ENCODE data around the gene BFAR. TPM values are rescaled to one million over a fixed set of nuclear protein-coding genes. Genes with fewer than 3 reads are reported as not detected.
A peak's percentile ranks its signal among the peaks of the same experiment; 100 is the strongest.
"Not testable (repeated sequence)": the region's sequence is repeated elsewhere in the genome, so short reads cannot be mapped to it uniquely, and the experiment has no call there.

The BFAR gene
- total RNA-seq, 1 experiment from 2014 or later = 83.0 TPM

GRCh38 chr16:14652726-14653125 is 20.0 kb downstream of the BFAR start:
- Histone ChIP-seq H3K9me3 (replicated peaks) (no peaks in the 10 kb centered on the region), H3K27me3 (replicated peaks) (no peaks in the 10 kb centered on the region), H3K27ac (no peak overlapping the region), H3K36me3 (peaks cover 83% of the 10 kb centered on the region), H3K4me3 (no peak overlapping the region), H3K4me1 (replicated peaks) (no peaks in the 10 kb centered on the region)
- no peak for DNase-seq (ENCODE audit: low read depth in 1 of 2, low spot score in 2 of 2)

GRCh38 chr16:14658063-14658462 is 25.3 kb downstream of the BFAR start:
- no peak for DNase-seq (ENCODE audit: low read depth in 1 of 2, low spot score in 2 of 2)
- H3K4me1 ChIP-seq (replicated peaks) = no peaks in the 10 kb centered on the region
- H3K9me3 ChIP-seq (replicated peaks) = no peaks in the 10 kb centered on the region
- no peaks in the 10 kb centered on the region for H3K27me3 ChIP-seq (replicated peaks)
- no peak overlapping the region for H3K4me3 ChIP-seq
- peaks cover 80% of the 10 kb centered on the region for H3K36me3 ChIP-seq
- no peak overlapping the region for H3K27ac ChIP-seq

GRCh38 chr16:14667347-14668266 is 34.9 kb downstream of the BFAR start:
- H3K36me3 ChIP-seq = peaks cover 56% of the 10 kb centered on the region
- H3K9me3 ChIP-seq (replicated peaks) = no peaks in the 10 kb centered on the region
- H3K27me3 ChIP-seq (replicated peaks) = no peaks in the 10 kb centered on the region
- DNase-seq (ENCODE audit: low read depth in 1 of 2, low spot score in 2 of 2) = no peak
- H3K4me3 ChIP-seq = no peak overlapping the region
- no peak overlapping the region for H3K27ac ChIP-seq
- no peaks in the 10 kb centered on the region for H3K4me1 ChIP-seq (replicated peaks)

- H3K4me1 ChIP-seq (replicated peaks) = no peaks in the 10 kb centered on the region
- no peak overlapping the region for H3K4me3 ChIP-seq
- DNase-seq (ENCODE audit: low read depth in 1 of 2, low spot score in 2 of 2) = no peak
- H3K36me3 ChIP-seq = peaks cover 45% of the 10 kb centered on the region
- H3K27me3 ChIP-seq (replicated peaks) = no peaks in the 10 kb centered on the region
- no peak overlapping the region for H3K27ac ChIP-seq
- H3K9me3 ChIP-seq (replicated peaks) = no peaks in the 10 kb centered on the region
Observed at GRCh38 chr16:14668556-14669223, 35.9 kb downstream of the BFAR start.

DNA sequence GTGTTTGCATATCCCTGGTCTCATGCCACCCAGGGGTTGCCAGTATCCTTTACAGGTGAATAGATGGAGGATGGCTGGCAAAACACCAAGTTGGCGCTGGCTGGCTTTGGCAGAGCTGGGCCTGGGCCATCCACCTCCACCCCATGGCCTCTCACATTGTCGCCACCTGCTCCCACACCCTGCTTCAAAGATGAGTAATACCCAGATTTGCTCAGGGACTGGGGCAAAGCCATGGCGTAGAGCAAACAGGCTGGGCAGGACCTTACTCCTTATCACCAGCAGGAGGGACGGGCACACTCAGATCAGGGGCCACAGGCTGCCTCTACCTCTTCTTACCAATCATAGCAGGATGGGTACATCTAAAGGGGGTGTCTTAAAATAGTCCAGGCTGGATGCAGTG is 37.0 kb downstream of the BFAR start:
- Histone ChIP-seq H3K36me3 (peaks cover 34% of the 10 kb centered on the region), H3K27ac (no peak overlapping the region)
- DNase-seq (ENCODE audit: low read depth in 1 of 2, low spot score in 2 of 2) = no peak

DNA sequence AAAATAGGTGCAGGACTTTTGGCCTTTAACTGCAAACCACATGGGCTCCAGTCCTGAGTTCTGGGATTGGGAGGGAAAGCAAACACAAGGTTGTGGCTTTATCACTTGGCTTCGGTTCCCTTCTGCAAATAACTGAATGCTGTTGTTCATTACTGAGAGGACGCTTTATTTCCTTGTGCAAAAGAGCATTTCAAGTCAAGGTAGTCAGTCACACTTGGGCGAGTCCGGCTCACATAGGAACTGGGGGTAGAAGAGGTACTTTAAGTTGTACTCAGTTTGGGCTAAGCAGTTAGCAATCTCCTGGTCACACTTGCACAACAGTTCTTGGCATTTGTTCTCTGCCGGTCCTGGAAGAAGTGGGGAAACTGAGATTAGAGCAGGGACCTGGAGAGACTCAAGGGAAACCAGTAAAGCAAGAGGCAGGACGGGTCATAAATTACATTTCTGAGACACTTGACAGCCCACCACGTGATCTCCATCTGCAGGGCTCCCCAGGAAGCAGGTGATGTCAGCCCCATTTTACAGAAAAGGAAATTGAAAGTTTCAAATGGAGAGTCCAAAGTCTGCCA is 39.7 kb downstream of the BFAR start:
- no peak for DNase-seq (ENCODE audit: low read depth in 1 of 2, low spot score in 2 of 2)

More for the DNA sequence above, 37.0 kb downstream of the BFAR start:
- H3K9me3 ChIP-seq (replicated peaks) = no peaks in the 10 kb centered on the region
- H3K27me3 ChIP-seq (replicated peaks) = no peaks in the 10 kb centered on the region
- no peak overlapping the region for H3K4me3 ChIP-seq
- H3K4me1 ChIP-seq (replicated peaks) = peaks cover 2% of the 10 kb centered on the region

DNA sequence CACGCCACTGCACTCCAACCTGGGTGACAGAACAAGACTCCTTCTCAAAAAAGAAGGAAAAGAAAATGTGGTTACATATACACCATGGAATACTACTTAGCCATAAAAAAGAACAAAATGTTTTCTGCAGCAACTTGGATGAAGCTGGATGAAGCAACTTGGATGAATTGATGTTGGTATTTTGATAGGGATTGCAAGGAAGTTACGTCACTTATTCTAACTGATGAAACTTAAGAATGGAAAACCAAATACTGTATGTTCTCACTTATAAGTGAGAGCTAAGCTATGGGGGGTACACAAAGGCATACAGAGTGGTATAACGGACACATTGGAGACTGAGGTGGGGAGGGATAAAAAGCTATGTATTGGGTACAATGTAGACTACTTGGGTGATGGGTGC is 43.9 kb downstream of the BFAR start:
- no peaks in the 10 kb centered on the region for H3K27me3 ChIP-seq (replicated peaks)
- H3K36me3 ChIP-seq = no peaks in the 10 kb centered on the region
- H3K4me3 ChIP-seq = no peak overlapping the region
- DNase-seq (ENCODE audit: low read depth in 1 of 2, low spot score in 2 of 2) = no peak
- no peak overlapping the region for H3K27ac ChIP-seq
- peaks cover 8% of the 10 kb centered on the region for H3K4me1 ChIP-seq (replicated peaks)
- H3K9me3 ChIP-seq (replicated peaks) = no peaks in the 10 kb centered on the region

More for the DNA sequence above, 39.7 kb downstream of the BFAR start:
- H3K36me3 ChIP-seq = peaks cover 11% of the 10 kb centered on the region
- H3K4me3 ChIP-seq = no peak overlapping the region
- no peaks in the 10 kb centered on the region for H3K9me3 ChIP-seq (replicated peaks)
- H3K4me1 ChIP-seq (replicated peaks) = peaks cover 8% of the 10 kb centered on the region
- no peak overlapping the region for H3K27ac ChIP-seq
- H3K27me3 ChIP-seq (replicated peaks) = no peaks in the 10 kb centered on the region

DNA sequence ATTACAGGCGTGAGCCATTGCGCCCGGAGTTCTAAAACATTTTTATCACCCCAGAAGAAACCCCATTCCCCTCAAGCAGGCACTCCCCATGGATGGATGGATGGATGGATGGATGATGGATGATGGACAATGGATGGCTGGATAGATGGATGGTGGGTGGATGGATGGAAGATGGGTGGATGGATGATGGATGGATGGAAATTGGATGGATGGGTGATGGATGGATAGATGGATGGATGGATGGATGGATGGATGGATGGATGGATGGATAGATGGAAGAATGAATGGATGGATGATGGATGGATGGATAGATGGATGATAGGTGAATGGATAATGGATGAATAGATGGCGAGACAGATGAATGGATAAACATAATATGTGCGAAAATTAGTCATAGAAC is 44.9 kb downstream of the BFAR start:
- H3K27me3 ChIP-seq (replicated peaks) = no peaks in the 10 kb centered on the region
- H3K9me3 ChIP-seq (replicated peaks) = no peaks in the 10 kb centered on the region
- H3K27ac ChIP-seq = no peak overlapping the region
- H3K4me1 ChIP-seq (replicated peaks) = peaks cover 8% of the 10 kb centered on the region
- no peak for DNase-seq (ENCODE audit: low read depth in 1 of 2, low spot score in 2 of 2)
- no peaks in the 10 kb centered on the region for H3K36me3 ChIP-seq
- H3K4me3 ChIP-seq = no peak overlapping the region

DNA sequence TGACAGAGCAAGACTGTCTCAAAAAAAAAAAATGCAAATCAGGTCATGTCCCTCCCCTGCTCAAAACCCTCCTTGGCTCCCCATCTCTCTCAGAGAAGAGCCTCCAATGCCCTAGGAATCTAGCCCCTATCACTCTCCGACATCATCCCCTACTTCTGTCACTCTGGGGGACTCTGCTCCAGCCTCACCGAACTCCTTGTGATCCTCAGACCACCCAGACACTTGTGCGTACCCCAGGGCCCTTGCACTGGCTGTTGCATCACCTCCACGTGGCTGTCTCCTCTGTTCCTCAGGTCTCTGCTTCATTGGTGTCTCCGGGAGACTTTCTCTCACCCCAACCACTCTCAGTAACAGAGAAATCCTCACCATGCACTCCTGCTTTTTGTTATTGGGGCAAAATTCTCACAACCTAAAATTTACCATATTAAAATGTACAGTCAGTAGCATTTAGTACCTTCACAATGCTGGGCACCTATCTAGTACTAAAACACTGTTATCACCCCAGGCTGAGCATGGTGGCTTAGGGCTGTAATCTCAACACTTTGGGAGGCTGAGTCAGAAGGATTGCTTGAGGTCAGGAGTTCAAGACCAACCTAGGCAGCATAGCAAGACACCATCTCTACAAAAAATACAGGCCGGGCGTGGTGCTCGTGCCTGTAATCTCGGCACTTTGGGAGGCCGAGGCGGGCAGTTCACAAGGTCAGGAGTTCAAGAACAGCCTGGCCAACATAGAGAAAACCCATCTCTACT is 46.2 kb downstream of the BFAR start:
- Histone ChIP-seq H3K4me1 (replicated peaks) (peaks cover 8% of the 10 kb centered on the region), H3K27me3 (replicated peaks) (no peaks in the 10 kb centered on the region), H3K36me3 (no peaks in the 10 kb centered on the region), H3K27ac (no peak overlapping the region), H3K9me3 (replicated peaks) (no peaks in the 10 kb centered on the region), H3K4me3 (no peak overlapping the region)
- no peak for DNase-seq (ENCODE audit: low read depth in 1 of 2, low spot score in 2 of 2)

- not testable (repeated sequence) for H3K4me3 ChIP-seq; H3K36me3 ChIP-seq; DNase-seq (ENCODE audit: low read depth in 1 of 2, low spot score in 2 of 2); H3K4me1 ChIP-seq (replicated peaks); H3K27ac ChIP-seq; H3K9me3 ChIP-seq (replicated peaks); H3K27me3 ChIP-seq (replicated peaks)
Observed at GRCh38 chr16:14680396-14680795, 47.6 kb downstream of the BFAR start.

DNA sequence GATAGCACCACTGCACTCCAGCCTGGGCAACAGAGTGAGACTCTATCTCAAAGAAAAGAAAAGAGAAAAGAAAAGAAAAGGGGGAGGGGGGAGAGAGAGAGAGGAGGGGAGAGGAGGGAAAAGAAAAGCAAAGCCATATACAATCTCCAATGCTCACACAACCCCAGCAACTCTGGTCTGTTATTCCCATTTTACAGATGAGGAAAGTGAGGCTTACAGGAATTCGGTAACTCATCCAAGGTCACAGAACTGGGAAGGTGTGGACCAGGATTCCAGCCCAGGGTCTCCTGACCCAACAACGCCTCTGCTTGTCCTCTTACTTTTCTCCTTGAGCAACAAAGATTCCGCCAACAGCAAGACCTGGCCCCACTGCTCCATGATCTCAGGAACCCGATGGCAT is 48.4 kb downstream of the BFAR start:
- no peak for DNase-seq (ENCODE audit: low read depth in 1 of 2, low spot score in 2 of 2)
- H3K4me1 ChIP-seq (replicated peaks) = peaks cover 7% of the 10 kb centered on the region; the same call in 1 of the 2 replicates
- H3K36me3 ChIP-seq = no peaks in the 10 kb centered on the region
- H3K27ac ChIP-seq = no peak overlapping the region
- H3K4me3 ChIP-seq = no peak overlapping the region
- no peaks in the 10 kb centered on the region for H3K9me3 ChIP-seq (replicated peaks)
- no peaks in the 10 kb centered on the region for H3K27me3 ChIP-seq (replicated peaks)

DNA sequence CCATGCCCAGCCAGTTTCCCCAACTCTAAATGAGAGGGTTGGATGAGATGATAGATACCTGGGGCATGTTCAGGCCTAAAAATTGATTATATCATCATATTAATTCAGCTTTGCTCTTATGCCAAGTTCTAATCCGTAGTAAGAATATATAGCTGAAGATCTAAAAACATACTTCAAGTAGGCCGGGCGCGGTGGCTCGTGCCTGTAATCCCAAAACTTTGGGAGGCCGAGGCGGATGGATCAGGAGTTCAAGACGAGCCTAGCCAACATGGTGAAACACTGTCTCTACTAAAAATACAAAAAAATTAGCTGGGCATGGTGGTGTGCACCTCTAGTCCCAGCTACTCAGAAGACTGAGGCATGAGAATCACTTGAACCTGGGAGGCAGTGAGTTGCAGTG is 49.4 kb downstream of the BFAR start:
- Histone ChIP-seq H3K4me1 (replicated peaks) (peaks cover 12% of the 10 kb centered on the region), H3K27ac (no peak overlapping the region), H3K36me3 (no peaks in the 10 kb centered on the region), H3K4me3 (no peak overlapping the region), H3K9me3 (replicated peaks) (no peaks in the 10 kb centered on the region), H3K27me3 (replicated peaks) (no peaks in the 10 kb centered on the region)
- no peak for DNase-seq (ENCODE audit: low read depth in 1 of 2, low spot score in 2 of 2)

- peak; percentile 46 to 55 for DNase-seq (ENCODE audit: low read depth in 1 of 2, low spot score in 2 of 2)
- peak overlapping the region; percentile 13; the same call in 1 of the 2 replicates for H3K27ac ChIP-seq
- H3K4me1 ChIP-seq (replicated peaks) = peaks cover 12% of the 10 kb centered on the region
- H3K9me3 ChIP-seq (replicated peaks); H3K4me3 ChIP-seq; H3K36me3 ChIP-seq; H3K27me3 ChIP-seq (replicated peaks): not testable (repeated sequence)
Observed at GRCh38 chr16:14685870-14686793, 53.4 kb downstream of the BFAR start.
